Astrocyte of the cerebellum (primary cell): Measurements from ENCODE around the gene EP400.
"Not testable (repeated sequence)": the region's sequence is repeated elsewhere in the genome, so short reads cannot be mapped to it uniquely, and the experiment has no call there.

ENCODE experiments used
- DNase-seq: peaks from one replicate; pipeline ENCODE4 v3.0.0-alpha.2; 2011; ENCODE audit warnings: low read depth
- H3K4me3 ChIP-seq: 2 replicates; pipeline ENCODE4 v1.5.1; 2011; ENCODE audit warnings: mild to moderate bottlenecking, low read depth, low read length, moderate library complexity
- in situ Hi-C: cut with HindIII; loops from 2 replicates; pipeline ENCODE4 v1.10.0; 2017; ENCODE audit warnings: low sequenced_read_pairs
- TF ChIP-seq, protein P1 (sequence below): IDR thresholded peaks from 2 replicates; pipeline ENCODE4 v1.5.1; 2012; ENCODE audit warnings: low read length, low read depth, moderate library complexity, mild to moderate bottlenecking; ENCODE audit errors: missing control alignments

Gene EP400

DNA sequence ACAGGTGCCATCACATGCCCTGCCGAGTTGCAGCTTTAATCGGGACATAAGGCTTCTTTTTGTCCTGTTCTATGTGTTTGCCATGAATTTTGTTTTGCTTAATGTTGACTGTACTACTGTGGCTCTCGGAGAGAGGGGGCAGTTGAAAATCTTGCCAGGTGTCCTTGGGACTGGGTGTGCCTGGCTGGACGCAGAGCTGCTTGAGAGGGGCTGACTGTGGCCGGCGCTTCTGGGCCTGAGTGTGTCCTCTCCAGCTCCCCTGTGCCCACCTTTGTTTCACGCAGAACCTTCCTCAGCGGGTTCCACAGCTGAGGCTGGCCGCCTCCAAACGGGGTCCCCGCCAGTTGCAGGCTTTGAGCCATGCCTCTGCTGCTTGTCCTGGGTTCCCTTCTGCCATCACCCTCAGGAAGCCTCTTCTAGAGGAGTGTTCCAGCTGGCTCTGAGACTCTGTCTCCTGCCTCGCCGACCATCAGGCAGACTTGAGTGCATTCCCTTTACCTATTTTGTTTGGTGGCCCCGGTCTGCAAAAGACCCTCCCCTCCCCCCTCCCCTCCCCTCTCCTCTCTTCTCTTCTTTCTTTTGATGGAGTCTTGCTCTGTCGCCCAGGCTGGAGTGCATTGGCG is 144.6 kb downstream of the EP400 start:
- in situ Hi-C loops: no loop called here
- TF ChIP-seq, protein P1, sequence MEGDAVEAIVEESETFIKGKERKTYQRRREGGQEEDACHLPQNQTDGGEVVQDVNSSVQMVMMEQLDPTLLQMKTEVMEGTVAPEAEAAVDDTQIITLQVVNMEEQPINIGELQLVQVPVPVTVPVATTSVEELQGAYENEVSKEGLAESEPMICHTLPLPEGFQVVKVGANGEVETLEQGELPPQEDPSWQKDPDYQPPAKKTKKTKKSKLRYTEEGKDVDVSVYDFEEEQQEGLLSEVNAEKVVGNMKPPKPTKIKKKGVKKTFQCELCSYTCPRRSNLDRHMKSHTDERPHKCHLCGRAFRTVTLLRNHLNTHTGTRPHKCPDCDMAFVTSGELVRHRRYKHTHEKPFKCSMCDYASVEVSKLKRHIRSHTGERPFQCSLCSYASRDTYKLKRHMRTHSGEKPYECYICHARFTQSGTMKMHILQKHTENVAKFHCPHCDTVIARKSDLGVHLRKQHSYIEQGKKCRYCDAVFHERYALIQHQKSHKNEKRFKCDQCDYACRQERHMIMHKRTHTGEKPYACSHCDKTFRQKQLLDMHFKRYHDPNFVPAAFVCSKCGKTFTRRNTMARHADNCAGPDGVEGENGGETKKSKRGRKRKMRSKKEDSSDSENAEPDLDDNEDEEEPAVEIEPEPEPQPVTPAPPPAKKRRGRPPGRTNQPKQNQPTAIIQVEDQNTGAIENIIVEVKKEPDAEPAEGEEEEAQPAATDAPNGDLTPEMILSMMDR: no peak

GRCh38 chr12:132095520-132096409 is 146.0 kb downstream of the EP400 start:
- TF ChIP-seq, protein P1: no peak
- no peak for DNase-seq
- H3K4me3 ChIP-seq: no peak overlapping the region
- in situ Hi-C loops: no loop called here

More for the DNA sequence above, 144.6 kb downstream of the EP400 start:
- DNase-seq: no peak
- H3K4me3 ChIP-seq: no peak overlapping the region

- TF ChIP-seq, protein P1: no peak
- no peak overlapping the region for H3K4me3 ChIP-seq
- no peak for DNase-seq
- in situ Hi-C loops: no loop called here
These were observed 150.0 kb downstream of the EP400 start for GRCh38 chr12:132099739-132100138.

- in situ Hi-C loops: no loop called here
- TF ChIP-seq, protein P1: no peak
- DNase-seq: no peak
- H3K4me3 ChIP-seq: no peak overlapping the region
These were observed 150.7 kb downstream of the EP400 start for GRCh38 chr12:132100306-132101065.

DNA sequence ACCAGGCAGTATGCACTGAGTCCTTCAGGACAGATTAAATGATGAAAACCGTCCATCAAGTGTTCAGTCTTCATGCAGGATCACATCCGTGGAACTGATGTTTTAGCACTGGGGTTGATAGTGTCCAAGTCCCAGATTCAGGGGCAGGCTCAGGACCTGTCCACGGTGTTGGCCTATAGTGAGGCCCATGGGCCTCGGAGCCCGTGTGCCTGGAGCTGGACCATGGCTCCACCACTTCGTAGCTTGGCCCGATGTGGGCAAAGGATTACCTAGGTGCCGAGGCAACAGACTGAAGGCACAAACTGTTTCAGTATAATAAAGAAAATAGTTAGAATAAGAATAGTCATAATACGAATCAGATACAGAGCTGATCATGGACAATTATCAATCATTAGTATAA is 152.6 kb downstream of the EP400 start:
- TF ChIP-seq, protein P1: no peak
- no peak for DNase-seq
- in situ Hi-C loops: no loop called here
- H3K4me3 ChIP-seq: no peak overlapping the region

GRCh38 chr12:132103072-132103471 is 153.3 kb downstream of the EP400 start:
- DNase-seq, H3K4me3 ChIP-seq, in situ Hi-C loops: not testable (repeated sequence)
